ENCODE results near the gene EHHADH. TPM values are rescaled to one million over a fixed set of nuclear protein-coding genes. Genes with fewer than 3 reads are reported as not detected.

Gene EHHADH
- total RNA-seq, 1 donor from 2014 or later: 1.1 TPM

DNA sequence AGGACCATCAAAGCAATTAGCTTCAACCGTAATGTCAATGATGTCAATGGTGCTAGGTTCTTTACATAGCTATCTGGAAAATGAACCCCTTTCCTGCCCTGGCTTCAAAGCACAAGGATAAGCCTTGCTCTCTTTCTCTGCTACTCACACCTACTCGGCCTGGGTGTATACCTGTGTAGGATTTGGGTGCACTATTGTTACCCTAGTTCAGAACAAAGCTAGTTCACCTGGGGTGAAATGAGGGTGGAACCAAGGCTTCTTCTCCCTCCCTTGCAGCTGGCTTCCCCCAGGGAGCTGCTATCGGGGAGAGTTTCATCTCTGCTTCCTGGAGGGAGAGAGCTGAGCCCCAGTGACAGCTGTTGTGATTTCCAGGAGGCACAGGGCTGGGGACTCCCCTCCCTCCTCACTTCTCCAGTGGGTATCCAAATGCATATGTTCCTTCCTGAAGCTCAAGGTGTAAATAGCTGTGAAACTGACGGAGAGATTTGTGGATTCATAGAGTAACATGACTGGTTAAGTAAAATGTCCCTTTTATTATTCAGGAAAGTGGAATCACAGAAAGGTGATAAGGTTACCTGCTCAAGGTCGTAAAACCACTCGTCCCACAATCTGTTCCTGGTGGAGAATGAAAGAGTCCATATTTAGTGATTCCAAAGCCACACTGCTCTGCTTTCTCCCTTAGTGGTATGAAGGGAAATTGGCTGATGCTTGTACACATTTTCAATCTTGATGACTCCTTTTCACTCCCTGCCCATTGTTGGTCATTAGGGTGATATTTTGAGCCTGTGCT, 89.2 kb downstream of the EHHADH start:
- H3K9me3 Mint-ChIP-seq: no peaks in the 10 kb centered on the region
- ATAC-seq (ENCODE audit: low read depth): no peak

DNA sequence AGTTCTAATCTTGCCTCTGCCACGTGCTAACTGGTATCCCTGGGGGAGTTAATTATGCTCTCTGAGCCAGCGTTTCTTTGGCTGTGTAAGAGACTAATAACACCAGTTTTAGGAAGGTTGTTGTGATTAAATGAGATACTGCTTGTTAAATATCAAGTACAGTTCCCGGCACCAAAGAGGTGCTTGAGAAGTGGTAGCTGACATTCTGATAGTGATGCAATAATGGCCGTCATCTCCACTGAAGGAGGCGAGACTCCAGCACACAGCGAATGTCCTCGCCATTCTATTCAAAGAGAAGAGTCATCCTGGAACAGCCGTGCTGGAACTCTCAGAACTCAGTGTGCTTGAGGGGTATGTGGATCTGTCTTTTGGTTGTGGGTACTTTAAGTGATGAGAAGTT, 91.2 kb downstream of the EHHADH start:
- ATAC-seq (ENCODE audit: low read depth): no peak
- ChIA-PET CTCF (no interaction called here), POLR2A (no interaction called here)
- H3K4me3 Mint-ChIP-seq: no peak overlapping the region
- no peak overlapping the region for H3K27ac Mint-ChIP-seq
- DNase-seq: no peak
- no peaks in the 10 kb centered on the region for H3K9me3 Mint-ChIP-seq
- no peaks in the 10 kb centered on the region for H3K4me1 Mint-ChIP-seq
- intact Hi-C loops (cut with micrococcal nuclease): no loop called here
- TF ChIP-seq, protein P1, sequence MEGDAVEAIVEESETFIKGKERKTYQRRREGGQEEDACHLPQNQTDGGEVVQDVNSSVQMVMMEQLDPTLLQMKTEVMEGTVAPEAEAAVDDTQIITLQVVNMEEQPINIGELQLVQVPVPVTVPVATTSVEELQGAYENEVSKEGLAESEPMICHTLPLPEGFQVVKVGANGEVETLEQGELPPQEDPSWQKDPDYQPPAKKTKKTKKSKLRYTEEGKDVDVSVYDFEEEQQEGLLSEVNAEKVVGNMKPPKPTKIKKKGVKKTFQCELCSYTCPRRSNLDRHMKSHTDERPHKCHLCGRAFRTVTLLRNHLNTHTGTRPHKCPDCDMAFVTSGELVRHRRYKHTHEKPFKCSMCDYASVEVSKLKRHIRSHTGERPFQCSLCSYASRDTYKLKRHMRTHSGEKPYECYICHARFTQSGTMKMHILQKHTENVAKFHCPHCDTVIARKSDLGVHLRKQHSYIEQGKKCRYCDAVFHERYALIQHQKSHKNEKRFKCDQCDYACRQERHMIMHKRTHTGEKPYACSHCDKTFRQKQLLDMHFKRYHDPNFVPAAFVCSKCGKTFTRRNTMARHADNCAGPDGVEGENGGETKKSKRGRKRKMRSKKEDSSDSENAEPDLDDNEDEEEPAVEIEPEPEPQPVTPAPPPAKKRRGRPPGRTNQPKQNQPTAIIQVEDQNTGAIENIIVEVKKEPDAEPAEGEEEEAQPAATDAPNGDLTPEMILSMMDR (IDR thresholded peaks at IDR 0.05): no peak
- no peaks in the 10 kb centered on the region for H3K36me3 Mint-ChIP-seq (ENCODE audit: low read depth)
- peaks cover 30% of the 10 kb centered on the region for H3K27me3 Mint-ChIP-seq

More for the DNA sequence above, 89.2 kb downstream of the EHHADH start:
- Mint-ChIP-seq H3K4me1 (no peaks in the 10 kb centered on the region), H3K27ac (no peak overlapping the region), H3K4me3 (no peak overlapping the region), H3K27me3 (peaks cover 20% of the 10 kb centered on the region), H3K36me3 (ENCODE audit: low read depth) (no peaks in the 10 kb centered on the region)
- ChIA-PET POLR2A (no interaction called here), CTCF (interaction anchor here (1.7 kb wide), 1 partner anchor 14 kb away, joined by 6 read pairs; no protein-coding TSS in a partner anchor)
- DNase-seq: no peak
- TF ChIP-seq, protein P1 (IDR thresholded peaks at IDR 0.05): no peak
- intact Hi-C loops (cut with micrococcal nuclease): no loop called here

DNA sequence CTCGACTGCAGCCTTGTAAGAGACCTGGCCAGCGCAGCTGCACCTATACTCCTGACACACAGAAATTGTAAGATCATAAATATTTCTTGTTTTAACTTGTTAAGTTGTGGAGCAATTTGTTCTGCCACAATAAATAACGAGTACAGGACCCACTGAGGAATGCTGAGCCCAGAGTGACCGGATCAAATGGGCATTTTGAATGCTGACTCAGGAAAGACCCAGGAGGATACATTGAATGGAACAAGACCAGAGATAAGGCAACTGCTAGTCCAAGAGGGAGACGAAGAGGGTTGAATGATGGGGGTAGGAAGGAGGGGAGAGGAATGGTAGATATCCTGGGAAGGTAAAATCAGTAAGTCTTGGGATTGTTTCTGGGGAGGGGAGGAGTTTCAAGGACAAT, 92.1 kb downstream of the EHHADH start:
- ChIA-PET POLR2A (no interaction called here), CTCF (interaction anchor here (1.2 kb wide), 1 partner anchor 15 kb away, joined by 3 read pairs; no protein-coding TSS in a partner anchor)
- no peak for ATAC-seq (ENCODE audit: low read depth)
- Mint-ChIP-seq H3K27me3 (peaks cover 28% of the 10 kb centered on the region), H3K27ac (no peak overlapping the region), H3K9me3 (no peaks in the 10 kb centered on the region), H3K4me3 (no peak overlapping the region), H3K36me3 (ENCODE audit: low read depth) (no peaks in the 10 kb centered on the region), H3K4me1 (no peaks in the 10 kb centered on the region)
- no peak for DNase-seq
- TF ChIP-seq, protein P1 (IDR thresholded peaks at IDR 0.05): no peak
- intact Hi-C loops (cut with micrococcal nuclease): no loop called here

DNA sequence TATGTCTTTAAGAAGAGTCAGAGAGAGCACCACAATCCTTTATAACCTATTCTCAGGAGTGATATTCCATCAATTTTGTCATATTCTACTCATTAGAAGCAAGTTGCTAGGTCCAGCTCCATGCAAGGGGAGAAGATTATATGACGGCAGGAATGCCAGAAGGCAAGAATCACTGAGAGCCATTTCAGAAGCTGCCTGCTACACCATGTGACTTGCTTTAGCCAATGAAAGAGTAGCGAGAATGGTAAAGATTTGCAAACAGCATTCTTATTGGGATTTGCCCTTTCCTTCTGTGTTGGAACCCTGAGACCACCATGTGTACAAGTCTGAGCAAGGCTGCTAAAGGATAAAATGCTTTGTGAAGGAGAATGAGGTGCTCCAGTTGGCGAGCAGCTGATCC, 96.5 kb downstream of the EHHADH start:
- Mint-ChIP-seq H3K27ac (no peak overlapping the region), H3K9me3 (no peaks in the 10 kb centered on the region), H3K36me3 (ENCODE audit: low read depth) (no peaks in the 10 kb centered on the region), H3K4me3 (no peak overlapping the region), H3K4me1 (peaks cover 4% of the 10 kb centered on the region), H3K27me3 (peaks cover 28% of the 10 kb centered on the region)
- DNase-seq: no peak
- intact Hi-C loops (cut with micrococcal nuclease): no loop called here
- ATAC-seq (ENCODE audit: low read depth): no peak
- ChIA-PET CTCF (no interaction called here), POLR2A (no interaction called here)
- TF ChIP-seq, protein P1 (IDR thresholded peaks at IDR 0.05): no peak

DNA sequence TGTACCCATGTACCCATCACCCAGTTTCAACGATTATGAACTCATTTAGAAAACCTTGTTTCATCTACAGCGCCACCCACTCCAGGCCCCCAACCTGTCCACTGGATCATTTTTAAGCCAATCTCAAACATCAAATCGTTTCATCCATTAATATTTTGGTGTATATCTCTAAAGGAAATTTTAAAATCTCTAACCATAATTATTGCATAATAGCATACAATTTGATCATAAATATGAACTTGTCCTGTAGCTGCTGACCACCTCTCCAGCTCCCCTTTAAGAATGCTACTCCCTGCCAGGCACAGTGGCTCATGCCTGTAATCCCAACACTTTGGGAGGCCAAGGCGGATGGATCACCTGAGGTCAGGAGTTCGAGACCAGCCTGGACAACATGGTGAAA, 98.2 kb downstream of the EHHADH start:
- Mint-ChIP-seq H3K36me3 (ENCODE audit: low read depth) (no peaks in the 10 kb centered on the region), H3K4me3 (no peak overlapping the region), H3K27ac (no peak overlapping the region), H3K27me3 (peaks cover 30% of the 10 kb centered on the region), H3K4me1 (peaks cover 6% of the 10 kb centered on the region), H3K9me3 (no peaks in the 10 kb centered on the region)
- TF ChIP-seq, protein P1 (IDR thresholded peaks at IDR 0.05): no peak
- CTCF ChIA-PET: no interaction called here
- POLR2A ChIA-PET: no interaction called here
- intact Hi-C loops (cut with micrococcal nuclease): no loop called here
- no peak for DNase-seq
- no peak for ATAC-seq (ENCODE audit: low read depth)
